HG02870 (cell line): ENCODE measurements around the gene TMEM132E.

Experiments used
- ATAC-seq: cut with Tn5 transposase; IDR thresholded peaks from one replicate; pipeline ENCODE4 v1.9.1; 2021; ENCODE audit warnings: mild to moderate bottlenecking, moderate library complexity; ENCODE audit not compliant: unreplicated experiment

TMEM132E gene

GRCh38 chr17:34568953-34569352 lies 10.4 kb upstream of the TMEM132E start:
- no peak for ATAC-seq

GRCh38 chr17:34569591-34569990 lies 9.8 kb upstream of the TMEM132E start:
- ATAC-seq = no peak

GRCh38 chr17:34570506-34570905 lies 8.9 kb upstream of the TMEM132E start:
- ATAC-seq = no peak

- no peak for ATAC-seq
Observed at GRCh38 chr17:34571428-34572130, 7.8 kb upstream of the TMEM132E start.

GRCh38 chr17:34572483-34572882 lies 6.9 kb upstream of the TMEM132E start:
- ATAC-seq = no peak

- ATAC-seq = no peak
Observed at GRCh38 chr17:34575182-34575581, 4.2 kb upstream of the TMEM132E start.

GRCh38 chr17:34578016-34578415 lies 1.4 kb upstream of the TMEM132E start:
- ATAC-seq = no peak

- ATAC-seq = no peak
Observed at GRCh38 chr17:34578656-34579016, 746 bp upstream of the TMEM132E start.

GRCh38 chr17:34579979-34580684 lies 750 bp downstream of the TMEM132E start:
- no peak for ATAC-seq

GRCh38 chr17:34580685-34581445 lies 1.5 kb downstream of the TMEM132E start:
- no peak for ATAC-seq

GRCh38 chr17:34581446-34582184 lies 2.2 kb downstream of the TMEM132E start:
- no peak for ATAC-seq

GRCh38 chr17:34582185-34582900 lies 3.0 kb downstream of the TMEM132E start:
- ATAC-seq = no peak

- ATAC-seq = no peak
Observed at GRCh38 chr17:34582901-34583245, 3.5 kb downstream of the TMEM132E start.

- ATAC-seq = no peak
Observed at GRCh38 chr17:34584805-34585416, 5.5 kb downstream of the TMEM132E start.

- ATAC-seq = no peak
Observed at GRCh38 chr17:34586346-34586846, 7.0 kb downstream of the TMEM132E start.

- ATAC-seq = no peak
Observed at GRCh38 chr17:34588266-34588665, 8.9 kb downstream of the TMEM132E start.

GRCh38 chr17:34589120-34589965 lies 10.0 kb downstream of the TMEM132E start:
- ATAC-seq = no peak

GRCh38 chr17:34592002-34592401 lies 12.6 kb downstream of the TMEM132E start:
- ATAC-seq = no peak

GRCh38 chr17:34596920-34597319 lies 17.5 kb downstream of the TMEM132E start:
- no peak for ATAC-seq
